ENCODE measurements around the gene KLHL29.

The KLHL29 gene

GRCh38 chr2:23480957-23481797 is 96.2 kb downstream of the KLHL29 start:
- TF ChIP-seq FOXP2 (optimal IDR thresholded peaks at IDR 0.05; ENCODE audit: borderline replicate concordance, extremely low read depth, extremely low read length, insufficient read depth) (no peak), REST (IDR thresholded peaks at IDR 0.05; ENCODE audit: insufficient read depth in 1 of 2, low read depth in 2 of 2, low read length in 2 of 2) (no peak), SIN3A (IDR thresholded peaks at IDR 0.05; ENCODE audit: borderline replicate concordance, insufficient read depth, low read length) (no peak), POLR2AphosphoS5 (IDR thresholded peaks at IDR 0.05; ENCODE audit: low read depth, low read length) (no peak)

DNA sequence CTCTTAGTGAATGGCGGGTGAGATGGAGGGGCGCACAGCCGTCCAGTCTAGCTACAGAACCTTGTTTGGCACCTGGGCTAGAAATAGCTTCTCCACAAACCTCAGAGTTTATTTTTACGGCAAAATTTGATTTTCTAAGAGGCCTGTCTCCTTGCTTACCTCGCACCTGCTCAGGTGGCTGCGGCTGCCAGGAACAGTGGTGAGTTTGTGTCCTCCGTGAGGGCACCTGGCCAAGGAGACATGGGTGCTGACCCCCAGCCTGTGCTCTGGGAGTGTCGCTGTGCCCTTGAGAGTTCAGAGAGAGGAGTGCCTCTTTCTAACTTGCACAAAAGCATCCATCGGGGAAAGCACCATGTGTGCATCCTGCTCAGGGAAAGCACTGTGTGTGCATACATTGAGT is 97.2 kb downstream of the KLHL29 start:
- no peak for TF ChIP-seq TAF1 (IDR thresholded peaks at IDR 0.05; ENCODE audit: borderline replicate concordance, insufficient read depth, low read length)
- no peak for TF ChIP-seq REST (IDR thresholded peaks at IDR 0.05; ENCODE audit: insufficient read depth in 1 of 2, low read depth in 2 of 2, low read length in 2 of 2)
- no peak for TF ChIP-seq FOXP2 (optimal IDR thresholded peaks at IDR 0.05; ENCODE audit: borderline replicate concordance, extremely low read depth, extremely low read length, insufficient read depth)
- no peak for TF ChIP-seq SIN3A (IDR thresholded peaks at IDR 0.05; ENCODE audit: borderline replicate concordance, insufficient read depth, low read length)
- TF ChIP-seq POLR2AphosphoS5 (IDR thresholded peaks at IDR 0.05; ENCODE audit: low read depth, low read length): no peak

DNA sequence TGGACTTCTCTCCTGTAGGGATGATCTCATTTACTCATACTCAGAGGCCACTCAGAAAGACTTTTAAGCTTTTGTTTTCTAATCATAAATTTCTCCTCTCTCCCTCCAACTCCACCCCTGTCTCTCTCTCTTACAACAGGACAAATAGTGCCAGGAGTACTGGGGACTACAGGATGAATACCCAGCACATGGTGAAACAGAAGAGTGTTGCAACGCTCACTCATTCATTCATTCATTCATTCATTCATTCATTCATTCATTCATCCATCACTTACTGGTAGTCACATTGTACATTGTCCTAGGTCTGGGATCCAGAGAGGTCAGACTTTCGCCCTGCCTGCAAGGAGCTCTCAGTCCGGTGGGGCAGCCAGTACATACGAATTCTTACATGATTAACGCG is 97.6 kb downstream of the KLHL29 start:
- TF ChIP-seq REST (IDR thresholded peaks at IDR 0.05; ENCODE audit: insufficient read depth in 1 of 2, low read depth in 2 of 2, low read length in 2 of 2) (no peak), POLR2AphosphoS5 (IDR thresholded peaks at IDR 0.05; ENCODE audit: low read depth, low read length) (no peak), TAF1 (IDR thresholded peaks at IDR 0.05; ENCODE audit: borderline replicate concordance, insufficient read depth, low read length) (no peak), FOXP2 (optimal IDR thresholded peaks at IDR 0.05; ENCODE audit: borderline replicate concordance, extremely low read depth, extremely low read length, insufficient read depth) (no peak), SIN3A (IDR thresholded peaks at IDR 0.05; ENCODE audit: borderline replicate concordance, insufficient read depth, low read length) (no peak)

GRCh38 chr2:23483791-23484190 is 98.8 kb downstream of the KLHL29 start:
- TF ChIP-seq TAF1 (IDR thresholded peaks at IDR 0.05; ENCODE audit: borderline replicate concordance, insufficient read depth, low read length): no peak
- no peak for TF ChIP-seq FOXP2 (optimal IDR thresholded peaks at IDR 0.05; ENCODE audit: borderline replicate concordance, extremely low read depth, extremely low read length, insufficient read depth)
- TF ChIP-seq SIN3A (IDR thresholded peaks at IDR 0.05; ENCODE audit: borderline replicate concordance, insufficient read depth, low read length): no peak
- TF ChIP-seq REST (IDR thresholded peaks at IDR 0.05; ENCODE audit: insufficient read depth in 1 of 2, low read depth in 2 of 2, low read length in 2 of 2): no peak
- TF ChIP-seq POLR2AphosphoS5 (IDR thresholded peaks at IDR 0.05; ENCODE audit: low read depth, low read length): no peak
